K562 (cell line): ENCODE results near the gene GHSR. TPM values are rescaled to one million over a fixed set of nuclear protein-coding genes. Genes with fewer than 3 reads are reported as not detected.

ENCODE experiments used
- DACH1 ChIP-seq: fragments of 450-650 bp; IDR thresholded peaks from 2 replicates; pipeline ENCODE4 v1.6.1; 2018; ENCODE audit not compliant: partially characterized antibody
- E2F8 ChIP-seq: fragments of 450-650 bp; IDR thresholded peaks from 2 replicates; pipeline ENCODE4 v1.7.1; 2018; ENCODE audit warnings: mild to moderate bottlenecking, low read depth; ENCODE audit not compliant: partially characterized antibody
- FOXP4 ChIP-seq: sonication (generic); formaldehyde crosslinking; IDR thresholded peaks from 2 replicates; pipeline ENCODE4 v1.8.0; 2022; ENCODE audit warnings: mild to moderate bottlenecking, missing genetic modification reagents, borderline replicate concordance
- HMBOX1 ChIP-seq: sonication (generic); IDR thresholded peaks from 2 replicates; pipeline ENCODE4 v1.6.1; 2016
- PTRF ChIP-seq: fragments of 450-650 bp; IDR thresholded peaks from 2 replicates; pipeline ENCODE4 v1.6.1; 2016; ENCODE audit warnings: mild to moderate bottlenecking, missing genetic modification characterization, missing compliant biosample characterization
- ZC3H8 ChIP-seq: fragments of 450-650 bp; IDR thresholded peaks from 2 replicates; pipeline ENCODE4 v1.6.1; 2017
- polyA plus RNA-seq, 8 experiments: library from polyadenylated mRNA; depleted of rRNA in 4 of 8; stranded (reverse) in 5 of 8; unstranded in 3 of 8; fragments of >200 nt; fragmentation: Nextera tagmentation in 2 of 8; fragmentation: Illumina TruSeq in 1 of 8; extraction: Ambion mirVana in 2 of 8; extraction: Trizol in 1 of 8; gene quantifications; 2 replicates each; pipeline versions ENCODE4 v1.2.1 to v1.2.3, GENCODE V29; 2011 to 2014; ENCODE audit warnings: inconsistent platforms in 1 of 8, missing spikeins in 1 of 8
- total RNA-seq, 7 experiments: library from RNA; depleted of rRNA in 6 of 7; stranded (reverse); fragments of >200 nt in 6 of 7; fragmentation: Illumina TruSeq in 2 of 7; extraction: Trizol in 2 of 7; gene quantifications; 2 replicates each; pipeline versions ENCODE4 v1.2.1 to v1.2.3, GENCODE V29; 2011 to 2021; ENCODE audit warnings: low replicate concordance in 1 of 7

Gene GHSR
- total and polyA plus RNA-seq, 9 of the 15 experiments (the other 6 are each of a cell fraction or from before 2014, with no cell fraction given): not detected

- TF ChIP-seq FOXP4 (CRISPR knock-in tag): no peak
- TF ChIP-seq DACH1: no peak
- no peak for TF ChIP-seq E2F8
- TF ChIP-seq ZC3H8: no peak
- TF ChIP-seq PTRF (tag): no peak
- TF ChIP-seq HMBOX1: no peak
Measured at GRCh38 chr3:172444821-172445220, 3.4 kb downstream of the GHSR start (continued).
